Activated CD4-positive, alpha-beta T cell treated with anti-CD3 and anti-CD28 coated beads, Interleukin-2, amount 10 ng/mL, durations not matched to agents 24 days and 14 days (primary cell): ENCODE data around the gene REV3L. TPM values are rescaled to one million over a fixed set of nuclear protein-coding genes. Genes with fewer than 3 reads are reported as not detected.

Experiments
- DNase-seq: peaks from one replicate; pipeline ENCODE4 v3.0.0; 2022
- H3K27ac Mint-ChIP-seq: one replicate; pipeline ENCODE4 v1.8.0; 2022; ENCODE audit warnings: mild to moderate bottlenecking, mixed read lengths
- H3K27me3 Mint-ChIP-seq: one replicate; pipeline ENCODE4 v1.8.0; 2022; ENCODE audit warnings: mixed read lengths
- H3K36me3 Mint-ChIP-seq: one replicate; pipeline ENCODE4 v1.8.0; 2022; ENCODE audit warnings: low read depth, mild to moderate bottlenecking, mixed read lengths
- H3K4me1 Mint-ChIP-seq: one replicate; pipeline ENCODE4 v1.8.0; 2021; ENCODE audit warnings: mixed read lengths
- H3K4me3 Mint-ChIP-seq: one replicate; pipeline ENCODE4 v1.8.0; 2022; ENCODE audit warnings: mild to moderate bottlenecking, moderate library complexity, mixed read lengths
- H3K9me3 Mint-ChIP-seq: one replicate; pipeline ENCODE4 v1.8.0; 2021; ENCODE audit warnings: mixed read lengths
- intact Hi-C: fragments of 100-400 bp; cut with micrococcal nuclease; formaldehyde crosslinking; loops from one replicate; pipeline ENCODE4 v1.15.1; 2023
- total RNA-seq: library from RNA; stranded (reverse); gene quantifications from 2 replicates; pipeline ENCODE4 v1.2.3, GENCODE V29; 2022

The REV3L gene
- total RNA-seq, 1 donor from 2014 or later, result 20.8 TPM

GRCh38 chr6:111254004-111254778 lies 228.8 kb downstream of the REV3L start:
- Mint-ChIP-seq H3K36me3 (peaks cover 2% of the 10 kb centered on the region), H3K4me1 (peaks cover 9% of the 10 kb centered on the region), H3K27ac (no peak overlapping the region), H3K27me3 (peaks cover 24% of the 10 kb centered on the region), H3K9me3 (no peaks in the 10 kb centered on the region), H3K4me3 (no peak overlapping the region)
- no peak for DNase-seq
- intact Hi-C loops, result loop anchor here (10.0 kb wide), 1 partner anchor 911 kb away; no protein-coding TSS in a partner anchor

- Mint-ChIP-seq H3K4me3 (no peak overlapping the region), H3K4me1 (no peaks in the 10 kb centered on the region), H3K36me3 (no peaks in the 10 kb centered on the region), H3K27ac (no peak overlapping the region), H3K9me3 (no peaks in the 10 kb centered on the region), H3K27me3 (peaks cover 24% of the 10 kb centered on the region)
- intact Hi-C loops, result loop anchor here (10.0 kb wide), 1 partner anchor 912 kb away; no protein-coding TSS in a partner anchor
- DNase-seq, result no peak
Measured at GRCh38 chr6:111252726-111253125, 230.3 kb downstream of the REV3L start.

- Mint-ChIP-seq H3K27ac (no peak overlapping the region), H3K4me3 (no peak overlapping the region)
- intact Hi-C loops, result loop anchor here (10.0 kb wide), 1 partner anchor 914 kb away; no protein-coding TSS in a partner anchor
Measured at GRCh38 chr6:111250791-111251354, 232.1 kb downstream of the REV3L start.

More at GRCh38 chr6:111250791-111251354, 232.1 kb downstream of the REV3L start:
- H3K36me3 Mint-ChIP-seq, result no peaks in the 10 kb centered on the region
- H3K9me3 Mint-ChIP-seq, result no peaks in the 10 kb centered on the region
- H3K27me3 Mint-ChIP-seq, result peaks cover 24% of the 10 kb centered on the region
- no peaks in the 10 kb centered on the region for H3K4me1 Mint-ChIP-seq
- no peak for DNase-seq

Other genes with a start within 250 kb of the REV3L start
- 17.7 and 19.8 TPM in 2 replicates for gene TRAF3IP2, start 122.7 kb upstream of the REV3L start, total RNA-seq